HG02798 (cell line): Measurements from ENCODE around the gene OCLN.
"Not testable (repeated sequence)": the region's sequence is repeated elsewhere in the genome, so short reads cannot be mapped to it uniquely, and the experiment has no call there.

Source experiments
- ATAC-seq: cut with Tn5 transposase; IDR thresholded peaks from one replicate; pipeline ENCODE4 v1.9.1; 2021; ENCODE audit warnings: mild to moderate bottlenecking; ENCODE audit not compliant: unreplicated experiment, poor library complexity

OCLN gene, protein sequence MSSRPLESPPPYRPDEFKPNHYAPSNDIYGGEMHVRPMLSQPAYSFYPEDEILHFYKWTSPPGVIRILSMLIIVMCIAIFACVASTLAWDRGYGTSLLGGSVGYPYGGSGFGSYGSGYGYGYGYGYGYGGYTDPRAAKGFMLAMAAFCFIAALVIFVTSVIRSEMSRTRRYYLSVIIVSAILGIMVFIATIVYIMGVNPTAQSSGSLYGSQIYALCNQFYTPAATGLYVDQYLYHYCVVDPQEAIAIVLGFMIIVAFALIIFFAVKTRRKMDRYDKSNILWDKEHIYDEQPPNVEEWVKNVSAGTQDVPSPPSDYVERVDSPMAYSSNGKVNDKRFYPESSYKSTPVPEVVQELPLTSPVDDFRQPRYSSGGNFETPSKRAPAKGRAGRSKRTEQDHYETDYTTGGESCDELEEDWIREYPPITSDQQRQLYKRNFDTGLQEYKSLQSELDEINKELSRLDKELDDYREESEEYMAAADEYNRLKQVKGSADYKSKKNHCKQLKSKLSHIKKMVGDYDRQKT

DNA sequence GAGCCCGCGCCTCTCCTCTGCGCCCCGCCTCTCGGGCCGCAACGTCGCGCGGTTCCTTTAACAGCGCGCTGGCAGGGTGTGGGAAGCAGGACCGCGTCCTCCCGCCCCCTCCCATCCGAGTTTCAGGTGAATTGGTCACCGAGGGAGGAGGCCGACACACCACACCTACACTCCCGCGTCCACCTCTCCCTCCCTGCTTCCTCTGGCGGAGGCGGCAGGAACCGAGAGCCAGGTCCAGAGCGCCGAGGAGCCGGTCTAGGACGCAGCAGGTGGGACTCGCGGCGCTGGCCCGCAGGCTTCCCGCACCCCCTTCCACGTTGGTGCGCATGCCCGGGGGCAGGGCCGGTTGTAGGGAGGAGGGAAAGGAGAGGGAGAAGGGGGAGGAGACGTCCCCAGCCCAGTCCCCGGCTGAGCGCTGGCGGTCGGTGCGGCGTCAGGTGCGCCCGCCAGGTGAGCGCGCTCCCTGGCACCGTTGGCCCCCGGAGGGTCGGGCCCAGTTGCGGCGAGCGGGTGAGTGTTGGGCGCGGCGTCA, at the start of gene OCLN:
TSS of gene OCLN (plus strand) at position 400 of the 532 bp plus-strand sequence. CDS start 11,455 bp downstream, outside the sequence.
- peak; percentile 63 for ATAC-seq

DNA sequence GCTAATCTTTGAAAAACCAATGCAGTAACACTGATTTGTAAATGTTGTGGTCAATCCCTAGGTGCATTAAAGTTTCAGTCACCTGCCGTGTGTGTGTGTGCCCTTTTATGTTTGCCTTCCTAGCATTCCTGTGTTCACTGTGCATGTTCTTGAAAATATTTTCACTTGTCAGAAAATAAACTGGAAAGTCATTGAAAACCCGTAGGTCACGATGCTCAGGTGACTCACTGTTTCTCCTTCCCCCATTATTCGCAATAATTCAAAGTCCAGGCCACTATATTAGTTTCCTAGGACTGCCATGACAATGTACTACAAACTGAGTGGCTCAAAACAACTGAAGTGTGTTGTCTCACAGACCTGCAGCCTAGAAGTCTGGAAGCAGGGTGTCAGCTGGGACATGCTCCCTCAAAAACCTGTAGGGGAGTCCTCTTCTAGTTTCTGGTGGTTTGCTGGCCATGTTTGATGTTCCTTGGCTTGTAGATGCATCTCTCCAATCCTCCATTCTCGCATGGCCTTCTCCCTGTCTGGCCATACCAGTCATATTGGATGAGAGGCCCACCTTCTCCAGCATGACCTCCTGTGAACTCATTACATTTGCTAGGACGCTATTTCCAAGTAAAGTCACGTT, 48.3 kb upstream of the OCLN start:
- no peak for ATAC-seq

DNA sequence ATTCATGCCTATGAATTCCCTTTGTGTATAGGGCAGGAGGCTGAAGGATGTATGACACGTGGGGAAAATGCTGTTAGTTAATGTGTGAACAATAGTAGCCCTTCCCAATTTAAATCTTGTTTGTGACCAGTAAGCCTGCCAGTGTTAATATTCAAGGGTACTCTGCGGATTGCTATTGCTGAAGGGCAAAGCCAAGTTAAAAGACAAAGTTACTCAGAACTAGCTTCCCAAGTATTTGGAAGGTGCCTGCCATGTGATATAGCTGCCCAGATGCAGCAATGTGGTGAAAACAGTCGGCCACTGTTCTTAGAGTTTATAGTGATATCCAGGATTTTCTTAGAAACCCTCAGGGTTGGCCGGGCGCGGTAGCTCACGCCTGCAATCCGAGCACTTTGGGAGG, 43.1 kb upstream of the OCLN start:
- no peak for ATAC-seq

DNA sequence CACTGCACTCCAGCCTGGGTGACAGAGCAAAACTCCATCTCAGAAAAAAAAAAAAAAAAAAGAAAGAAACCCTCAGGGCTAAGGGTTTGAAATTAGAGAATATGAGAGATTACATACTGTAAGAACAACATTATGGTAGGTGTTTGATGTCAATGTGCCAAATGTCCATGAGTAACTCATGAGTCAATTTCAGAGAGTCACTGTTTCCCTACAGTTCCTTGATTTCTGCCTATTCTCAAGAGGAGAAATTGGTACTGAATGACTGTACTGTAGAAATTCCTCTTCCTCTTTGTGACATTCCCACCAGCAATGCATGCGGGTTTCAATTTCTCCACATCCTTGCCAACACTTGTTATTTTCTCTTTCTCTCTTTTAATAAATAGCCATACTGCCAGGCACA, 42.5 kb upstream of the OCLN start:
- ATAC-seq, result no peak

DNA sequence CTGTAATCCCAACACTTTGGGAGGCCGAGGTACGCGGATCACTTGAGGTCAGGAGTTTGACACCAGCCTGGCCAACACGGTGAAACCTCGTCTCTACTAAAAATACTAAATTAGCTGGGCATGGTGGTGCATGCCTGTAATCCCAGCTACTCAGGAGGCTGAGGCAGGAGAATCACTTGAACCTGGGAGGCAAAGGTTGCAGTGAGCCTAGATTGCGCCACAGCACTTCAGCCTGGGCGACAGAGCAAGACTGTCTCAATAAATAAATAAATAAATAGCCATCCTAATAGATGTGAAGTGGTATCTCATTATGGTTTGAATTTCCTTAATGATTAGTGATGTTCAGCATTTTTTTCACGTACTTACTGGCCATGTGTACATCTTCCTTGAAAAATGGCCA, 42.1 kb upstream of the OCLN start:
- ATAC-seq, result not testable (repeated sequence)

DNA sequence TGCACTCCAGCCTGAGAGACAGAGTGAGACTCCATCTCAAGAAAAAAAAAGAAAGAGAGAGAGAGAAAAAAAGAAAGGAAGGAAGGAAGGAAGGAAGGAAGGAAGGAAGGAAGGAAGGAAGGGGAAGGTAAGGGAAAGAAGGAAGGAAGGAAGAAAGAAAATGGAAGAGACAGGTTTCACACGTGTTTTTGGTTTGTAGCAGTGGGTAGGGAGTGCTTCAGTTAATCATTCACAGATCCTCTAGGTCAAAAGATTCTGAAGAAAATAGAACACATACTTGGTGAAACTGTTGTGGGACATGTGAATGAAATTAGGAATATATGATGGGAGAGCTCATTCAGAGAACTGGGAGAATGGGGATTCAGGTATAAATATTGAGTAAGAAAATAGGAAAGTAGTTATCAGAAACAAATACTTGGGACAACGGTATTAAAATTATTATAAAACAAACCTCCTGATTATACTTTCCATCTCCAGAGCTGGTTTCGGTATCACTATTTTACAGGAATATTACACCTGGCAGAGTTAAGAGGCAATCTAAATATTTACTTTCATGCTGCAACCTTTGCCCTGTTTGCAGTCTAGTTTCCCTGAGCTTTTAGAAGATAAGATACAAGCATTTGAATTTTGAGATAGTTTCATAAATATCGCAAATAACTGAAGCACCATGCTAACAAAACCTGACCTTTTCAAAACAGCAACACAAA, 40.5 kb upstream of the OCLN start:
- ATAC-seq, result no peak

DNA sequence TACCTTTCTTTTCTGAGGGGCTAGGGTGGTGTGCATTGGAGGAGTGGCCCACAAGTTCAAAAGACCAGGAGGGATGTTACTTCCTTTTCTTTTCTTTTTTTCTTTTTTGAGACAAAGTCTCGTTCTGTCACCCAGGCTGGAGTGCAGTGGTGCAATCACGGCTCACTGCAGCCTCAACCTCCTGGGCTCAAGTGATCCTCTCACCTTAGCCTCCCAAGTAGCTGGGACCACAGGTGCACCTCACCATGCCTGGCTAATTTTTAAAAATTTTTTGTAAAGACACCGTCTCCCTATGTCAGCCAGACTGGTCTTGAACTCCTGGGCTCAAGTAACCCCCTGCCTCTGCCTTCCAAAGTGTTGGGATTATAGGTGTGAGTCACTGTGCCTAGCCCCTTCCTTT, 39.1 kb upstream of the OCLN start:
- not testable (repeated sequence) for ATAC-seq

DNA sequence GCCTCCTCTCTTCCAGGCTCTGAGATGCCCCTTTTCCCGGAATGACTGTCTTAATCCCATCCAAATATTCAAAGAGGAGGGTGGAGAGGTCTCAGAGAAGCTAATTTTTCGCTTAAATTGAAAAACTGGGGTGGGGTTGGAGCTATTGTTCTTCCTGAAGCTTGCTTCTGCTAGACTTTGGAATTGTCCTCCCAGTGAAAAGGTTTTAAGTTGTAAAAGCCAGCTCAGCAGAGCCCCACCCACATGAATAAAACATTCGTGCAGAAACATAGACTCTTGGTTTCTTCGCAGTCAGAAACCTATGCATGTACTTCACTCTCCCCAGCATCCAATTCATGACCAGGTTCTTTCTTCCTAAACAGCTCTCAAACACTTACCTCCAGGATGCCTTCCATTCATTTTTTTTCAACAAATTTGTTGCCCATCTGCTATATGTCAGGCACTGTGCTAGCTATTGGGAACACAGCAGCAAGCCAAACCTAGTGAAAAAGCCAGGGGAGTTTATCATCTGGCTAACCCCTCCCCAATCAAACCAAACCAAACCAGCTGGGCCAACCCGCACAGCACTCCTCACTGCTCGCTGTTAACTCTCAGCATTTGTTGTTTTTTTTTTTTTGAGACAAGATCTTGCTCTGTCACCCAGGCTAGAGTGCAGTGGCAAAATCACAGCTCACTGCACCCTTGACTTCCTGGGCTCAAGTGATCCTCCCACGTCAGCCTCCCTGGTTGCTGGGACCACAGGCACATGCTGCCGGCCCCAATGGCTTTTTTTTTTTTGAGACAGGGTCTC, 37.9 kb upstream of the OCLN start:
- ATAC-seq, result no peak

DNA sequence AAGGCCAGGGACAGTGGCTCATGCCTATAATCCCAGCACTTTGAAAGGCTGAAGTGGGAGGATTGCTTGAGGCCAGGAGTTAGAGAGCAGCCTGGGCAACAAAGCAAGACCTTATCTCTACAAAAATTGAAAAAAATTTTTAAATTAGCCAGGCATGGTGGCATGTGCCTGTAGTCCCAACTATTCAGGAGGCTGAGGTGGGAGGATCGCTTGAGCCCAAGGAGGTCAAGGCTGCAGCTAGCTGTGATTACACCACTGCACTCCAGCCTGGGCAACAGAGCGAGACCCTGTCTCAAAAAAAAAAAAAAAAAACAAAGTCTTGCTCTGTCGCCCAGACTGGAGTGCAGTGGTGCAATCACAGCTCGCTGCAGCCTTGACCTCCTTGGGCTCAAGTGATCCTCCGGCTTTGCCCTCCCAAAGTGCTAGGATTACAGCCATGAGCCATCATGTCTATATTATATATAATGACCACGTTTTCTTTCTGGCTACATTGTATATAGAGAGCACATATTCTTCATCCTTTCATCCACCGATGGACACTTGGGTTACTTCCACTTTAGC, 37.1 kb upstream of the OCLN start:
- not testable (repeated sequence) for ATAC-seq

DNA sequence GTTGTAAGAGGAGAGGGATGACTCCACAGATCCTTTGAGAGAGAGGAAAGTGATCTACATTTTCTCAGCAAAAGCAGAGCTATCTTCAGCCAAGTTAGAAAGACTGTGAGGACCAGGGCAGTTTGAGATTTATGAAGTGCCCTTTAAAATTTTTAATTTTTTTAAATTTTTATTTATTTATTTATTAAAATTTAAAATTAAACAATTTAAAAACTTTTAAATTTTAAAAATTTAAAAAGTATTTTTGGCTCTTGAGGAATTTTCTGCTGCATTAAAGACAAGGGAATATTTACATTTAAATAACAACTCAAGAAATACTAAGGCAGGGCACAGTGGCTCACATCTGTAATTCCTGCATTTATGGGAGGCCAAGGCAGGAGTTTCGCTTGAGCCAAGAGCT, 30.4 kb upstream of the OCLN start:
- no peak for ATAC-seq

DNA sequence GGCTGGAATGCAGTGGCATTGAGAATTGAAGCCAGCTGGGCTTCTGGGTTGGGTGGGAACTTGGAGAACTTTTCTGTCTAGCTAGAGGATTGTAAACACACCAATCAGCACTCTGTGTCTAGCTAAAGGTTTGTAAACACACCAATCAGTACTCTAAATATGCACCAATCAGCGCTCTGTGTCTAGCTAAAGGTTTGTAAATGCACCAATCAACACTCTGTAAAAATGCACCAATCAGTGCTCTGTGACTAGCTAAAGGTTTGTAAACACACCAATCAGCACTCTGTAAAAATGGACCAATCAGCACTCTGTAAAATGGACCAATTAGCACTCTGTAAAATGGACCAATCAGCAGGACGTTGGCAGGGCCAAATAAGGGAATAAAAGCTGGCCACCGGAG, 26.2 kb upstream of the OCLN start:
- not testable (repeated sequence) for ATAC-seq

DNA sequence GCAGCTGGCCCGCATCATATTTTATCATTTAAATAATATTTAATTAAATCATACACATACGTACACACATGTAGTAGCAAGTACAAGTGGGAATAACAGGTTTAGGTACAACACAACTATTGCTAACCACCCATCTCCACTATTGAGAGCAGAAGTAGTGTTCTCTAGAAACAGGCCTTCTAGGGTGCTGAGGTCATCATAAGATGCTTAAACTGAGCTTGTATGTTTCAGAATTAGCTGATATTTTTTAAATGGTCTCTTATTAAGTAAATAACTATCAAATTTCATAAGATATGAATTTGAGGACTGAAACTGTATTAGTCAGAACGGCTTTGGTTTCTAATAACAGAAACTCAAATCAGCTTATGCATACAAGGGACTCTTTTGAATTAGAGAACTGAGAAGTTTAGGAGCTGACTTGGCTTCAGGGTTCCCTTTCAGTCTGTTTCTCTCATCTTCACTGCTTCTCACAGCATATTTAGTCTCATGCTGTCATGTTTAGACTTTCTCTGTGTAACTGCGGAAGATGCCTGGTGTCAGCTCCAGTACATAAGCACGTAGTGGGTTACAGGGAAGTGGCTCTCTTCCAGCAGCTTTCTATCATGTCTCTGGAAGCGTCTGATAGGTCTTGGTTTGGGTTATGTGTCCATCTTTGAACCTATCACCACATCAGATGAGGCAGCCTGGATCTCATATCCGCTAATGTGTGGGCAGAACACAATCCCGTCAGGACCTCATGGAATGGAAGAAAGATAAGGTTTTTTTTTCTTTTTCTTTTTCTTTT, 25.0 kb upstream of the OCLN start:
- ATAC-seq, result peak; percentile 97

DNA sequence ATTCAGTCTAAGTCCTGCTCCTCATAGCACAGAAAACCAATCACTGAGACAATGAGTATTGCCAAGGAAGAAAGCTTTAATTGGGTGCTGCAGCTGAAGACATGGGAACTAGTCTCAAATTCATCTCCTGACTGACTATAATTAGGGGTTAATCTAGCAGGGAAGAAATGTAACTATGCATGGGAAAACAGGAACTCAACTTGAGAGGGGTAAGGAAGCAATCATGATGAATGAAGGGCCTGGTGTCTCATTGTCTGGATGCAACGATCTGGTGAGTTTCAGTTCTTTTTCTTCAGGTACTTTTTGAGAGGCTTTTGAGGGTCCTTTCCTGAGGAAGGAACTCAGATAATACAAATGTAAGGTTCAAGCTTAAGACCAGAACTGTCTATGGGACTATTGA, 24.0 kb upstream of the OCLN start:
- ATAC-seq, result no peak

DNA sequence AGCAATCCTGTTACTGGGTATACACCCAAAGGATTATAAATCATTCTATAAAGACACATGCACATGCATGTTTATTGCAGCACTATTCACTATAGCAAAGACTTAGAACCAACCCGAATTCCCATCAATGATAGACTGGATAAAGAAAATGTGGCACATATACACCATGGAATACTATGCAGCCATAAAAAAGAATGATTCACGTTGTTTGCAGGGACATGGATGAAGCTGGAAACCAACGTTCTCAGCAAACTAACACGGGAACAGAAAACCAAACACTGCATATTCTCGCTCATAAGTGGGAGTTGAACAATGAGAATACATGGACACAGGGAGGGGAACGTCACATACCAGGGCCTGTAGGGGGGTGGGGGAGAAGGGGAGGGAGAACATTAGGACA, 21.1 kb upstream of the OCLN start:
- not testable (repeated sequence) for ATAC-seq

DNA sequence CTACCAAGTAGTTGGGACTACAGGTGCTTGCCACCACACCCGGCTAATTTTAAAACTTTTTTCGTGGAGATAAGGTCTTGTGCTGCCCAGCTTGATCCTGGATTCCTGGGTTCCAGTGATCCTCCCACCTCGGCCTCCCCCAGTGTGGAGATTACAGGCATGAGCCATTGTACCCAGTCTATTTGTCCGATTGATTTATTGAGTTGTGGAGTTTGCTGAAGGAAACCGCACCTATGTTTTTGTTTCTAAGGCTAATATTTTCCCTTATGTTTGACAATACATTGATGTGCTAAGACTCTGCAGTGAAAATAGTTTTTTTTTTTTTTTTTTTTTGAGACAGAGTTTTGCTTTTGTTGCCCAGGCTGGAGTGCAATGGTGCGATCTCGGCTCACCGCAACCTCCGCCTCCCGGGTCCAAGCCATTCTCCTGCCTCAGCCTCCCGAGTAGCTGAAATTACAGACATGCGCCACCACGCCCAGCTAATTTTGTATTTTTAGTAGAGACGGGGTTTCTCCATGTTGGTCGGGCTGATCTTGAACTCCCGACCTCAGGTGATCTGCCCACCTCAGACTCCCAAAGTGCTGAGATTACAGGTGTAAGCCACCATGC, 20.0 kb upstream of the OCLN start:
- not testable (repeated sequence) for ATAC-seq

DNA sequence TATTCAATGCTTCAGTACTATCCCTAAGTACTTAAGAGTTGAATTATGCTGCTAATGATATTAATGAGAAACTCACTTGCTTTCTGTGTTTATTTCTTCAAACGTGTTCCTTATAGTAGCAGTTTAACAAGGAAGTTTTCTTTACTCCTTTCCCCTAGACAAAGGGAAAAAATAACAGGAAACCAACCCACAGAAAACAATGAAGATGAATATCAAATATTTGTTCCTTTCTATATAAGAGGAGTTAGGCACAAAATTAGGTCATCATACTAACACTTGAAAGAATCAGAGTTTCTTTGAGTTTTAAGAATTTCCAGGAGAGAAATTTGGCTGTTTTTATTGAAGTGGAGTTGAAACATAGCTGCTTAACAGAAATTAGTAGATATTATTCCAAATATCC, 15.4 kb upstream of the OCLN start:
- no peak for ATAC-seq

DNA sequence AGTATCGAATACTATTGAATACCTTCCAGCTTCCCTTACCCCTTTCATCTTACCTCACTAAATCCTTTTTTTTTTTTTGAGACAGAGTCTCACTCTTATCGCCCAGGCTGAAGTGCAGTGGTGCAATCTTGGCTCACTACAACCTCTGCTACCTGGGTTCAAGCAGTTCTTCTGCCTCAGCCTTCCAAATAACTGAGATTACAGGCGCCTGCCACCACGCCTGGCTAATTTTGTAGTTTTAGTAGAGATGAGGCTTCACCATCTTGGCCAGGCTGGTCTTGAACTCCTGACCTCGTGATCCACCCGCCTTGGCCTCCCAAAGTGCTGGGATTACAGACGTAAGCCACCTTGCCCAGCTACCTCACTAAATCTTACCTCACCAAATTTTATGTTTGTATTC, 14.3 kb upstream of the OCLN start:
- not testable (repeated sequence) for ATAC-seq

DNA sequence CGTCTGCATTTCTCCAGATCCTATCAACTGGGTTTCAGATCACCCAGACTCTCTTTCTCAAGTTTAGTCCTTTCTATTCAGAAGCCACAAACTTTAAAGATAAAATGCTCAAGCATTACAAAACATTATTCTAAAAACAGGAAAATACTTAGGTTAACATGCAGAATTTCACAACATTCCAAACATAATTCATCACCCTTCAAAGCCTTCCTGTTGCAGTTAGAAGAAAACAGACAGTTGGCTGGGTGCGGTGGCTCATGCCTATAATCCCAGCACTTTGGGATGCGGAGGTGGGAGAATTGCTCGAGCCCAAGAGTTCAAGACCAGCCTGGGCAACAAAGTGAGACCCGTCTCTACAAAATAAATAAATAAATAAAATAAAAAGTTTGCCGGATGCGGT, 7.7 kb upstream of the OCLN start:
- ATAC-seq, result no peak

DNA sequence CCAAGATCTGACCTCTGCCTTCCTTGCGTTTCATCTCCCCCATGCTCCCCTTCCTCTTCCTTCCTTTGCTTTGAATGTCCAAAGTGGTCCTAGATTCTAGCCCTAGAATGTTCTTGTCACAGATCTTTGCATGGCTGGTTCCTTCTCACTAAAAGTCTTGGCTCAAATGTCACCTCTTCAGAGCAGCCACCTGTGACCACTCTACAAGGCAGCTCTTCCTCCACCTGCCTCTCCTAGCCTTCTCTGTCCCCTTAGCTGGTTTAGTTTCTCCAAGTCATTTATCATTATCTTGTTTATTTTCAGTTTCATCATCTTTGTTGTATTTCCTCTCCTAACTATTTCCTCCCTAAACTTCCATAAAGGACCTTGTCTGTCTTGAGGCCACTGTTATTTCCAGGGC, 7.1 kb upstream of the OCLN start:
- ATAC-seq, result no peak
